Neural cell (in vitro differentiated cells): ENCODE data around the gene FAM168A. TPM values are rescaled to one million over a fixed set of nuclear protein-coding genes. Genes with fewer than 3 reads are reported as not detected.

Source experiments
- H2AFZ ChIP-seq: fragments of 200-600, 300-800 bp; sonication (generic), shearing (Covaris generic); 2 replicates; pipeline ENCODE4 v1.6.0; 2014; ENCODE audit warnings: low read depth, mild to moderate bottlenecking, antibody characterized with exemption, low read length, moderate library complexity
- H3F3A ChIP-seq: fragments of 200-600 bp; shearing (Covaris generic); 2 replicates; pipeline ENCODE4 v1.6.1; 2016; ENCODE audit warnings: mild to moderate bottlenecking, moderate library complexity, mixed read lengths, antibody characterized with exemption, low read length; ENCODE audit not compliant: insufficient read depth, poor library complexity, severe bottlenecking
- H3K27ac ChIP-seq: fragments of 200-600, 300-800 bp; sonication (generic), shearing (Covaris generic); 2 replicates; pipeline ENCODE4 v1.5.1; 2014; ENCODE audit warnings: mild to moderate bottlenecking, low read length, moderate library complexity
- H3K27me3 ChIP-seq: fragments of 300-800, 200-600 bp; sonication (generic), shearing (Covaris generic); 2 replicates; pipeline ENCODE4 v1.6.0; 2014; ENCODE audit warnings: mild to moderate bottlenecking, low read depth, low read length, moderate library complexity; ENCODE audit not compliant: insufficient read depth
- H3K36me3 ChIP-seq: fragments of 300-800, 200-600 bp; sonication (generic), shearing (Covaris generic); 2 replicates; pipeline ENCODE4 v1.5.1; 2014; ENCODE audit warnings: mild to moderate bottlenecking, antibody characterized with exemption, low read length, moderate library complexity; ENCODE audit not compliant: insufficient read depth
- H3K4me2 ChIP-seq: fragments of 300-800, 200-600 bp; sonication (generic), shearing (Covaris generic); 2 replicates; pipeline ENCODE4 v1.6.0; 2014; ENCODE audit warnings: mild to moderate bottlenecking, low read length
- H3K4me3 ChIP-seq: fragments of 300-800, 200-600 bp; sonication (generic), shearing (Covaris generic); 2 replicates; pipeline ENCODE4 v1.5.1; 2014; ENCODE audit warnings: mild to moderate bottlenecking, low read length, moderate library complexity
- H3K79me2 ChIP-seq: fragments of 200-600 bp; shearing (Covaris generic); replicated peaks from 2 replicates; pipeline ENCODE4 v1.6.0; 2014; ENCODE audit warnings: mild to moderate bottlenecking, low read length, moderate library complexity; ENCODE audit not compliant: insufficient read depth
- H3K9ac ChIP-seq: fragments of 300-800, 200-600 bp; sonication (generic), shearing (Covaris generic); 2 replicates; pipeline ENCODE4 v1.6.1; 2016; ENCODE audit warnings: mild to moderate bottlenecking, low read length, mixed read lengths
- H3K9me2 ChIP-seq: fragments of 200-600 bp; shearing (Covaris generic); 2 replicates; pipeline ENCODE4 v1.6.1; 2016; ENCODE audit warnings: mild to moderate bottlenecking, low read length, mixed read lengths; ENCODE audit not compliant: insufficient read depth
- H3K9me3 ChIP-seq: fragments of 200-600, 300-800 bp; sonication (generic), shearing (Covaris generic); 2 replicates; pipeline ENCODE4 v1.6.1; 2016; ENCODE audit warnings: mild to moderate bottlenecking, mixed run types, low read length, moderate library complexity, mixed read lengths
- H4K20me1 ChIP-seq: fragments of 200-600 bp; shearing (Covaris generic); 2 replicates; pipeline ENCODE4 v1.6.1; 2016; ENCODE audit warnings: mild to moderate bottlenecking, mixed run types; ENCODE audit not compliant: insufficient read depth
- CTCF ChIP-seq: fragments of 450-650 bp; IDR thresholded peaks from 2 replicates; pipeline ENCODE4 v1.5.1; 2014; ENCODE audit warnings: antibody characterized with exemption, mild to moderate bottlenecking, moderate library complexity; ENCODE audit not compliant: poor library complexity, severe bottlenecking
- EP300 ChIP-seq: fragments of 450-650 bp; conservative IDR thresholded peaks from 2 replicates; pipeline ENCODE4 v1.6.1; 2014; ENCODE audit warnings: antibody characterized with exemption, mild to moderate bottlenecking, moderate library complexity; ENCODE audit not compliant: poor library complexity, severe bottlenecking
- EZH2 ChIP-seq: fragments of 200-600, 300-800 bp; shearing (Covaris generic), sonication (generic); IDR thresholded peaks from 2 replicates; pipeline ENCODE4 v1.6.1; 2014; ENCODE audit warnings: antibody characterized with exemption, low read length, borderline replicate concordance, mild to moderate bottlenecking; ENCODE audit not compliant: insufficient read depth, poor library complexity, severe bottlenecking
- MXI1 ChIP-seq: fragments of 450-650 bp; conservative IDR thresholded peaks from 2 replicates; pipeline ENCODE4 v1.6.1; 2014; ENCODE audit warnings: antibody characterized with exemption, mild to moderate bottlenecking; ENCODE audit not compliant: poor library complexity, severe bottlenecking
- POLR2AphosphoS5 ChIP-seq: IDR thresholded peaks from 2 replicates; pipeline ENCODE4 v1.6.1; 2012
- RAD21 ChIP-seq: fragments of 450-650 bp; conservative IDR thresholded peaks from 2 replicates; pipeline ENCODE4 v1.6.1; 2014; ENCODE audit warnings: antibody characterized with exemption, mild to moderate bottlenecking, moderate library complexity
- SMC3 ChIP-seq: fragments of 450-650 bp; conservative IDR thresholded peaks from 2 replicates; pipeline ENCODE4 v1.6.1; 2014; ENCODE audit warnings: antibody characterized with exemption, mild to moderate bottlenecking, moderate library complexity; ENCODE audit not compliant: poor library complexity
- TAF1 ChIP-seq: IDR thresholded peaks from 2 replicates; pipeline ENCODE4 v1.6.1; 2012; ENCODE audit warnings: low read depth
- polyA plus RNA-seq: library from polyadenylated mRNA; depleted of rRNA; stranded (reverse); fragments of >200 nt; gene quantifications from 2 replicates; pipeline ENCODE4 v1.2.3, GENCODE V29; 2014
- TF ChIP-seq, protein P1 (sequence below): IDR thresholded peaks from 2 replicates; pipeline ENCODE4 v1.6.1; 2012; ENCODE audit warnings: borderline replicate concordance

The FAM168A gene
- polyA plus RNA-seq, 1 donor from 2014 or later = 67.3 TPM

- Histone ChIP-seq H3K9ac (no peak overlapping the region), H3K27ac (no peak overlapping the region), H3K36me3 (no peaks in the 10 kb centered on the region), H3K27me3 (no peaks in the 10 kb centered on the region), H3K4me2 (no peak overlapping the region), H3K9me3 (no peaks in the 10 kb centered on the region), H3K79me2 (no peaks in the 10 kb centered on the region), H3F3A (no peaks in the 10 kb centered on the region), H3K4me3 (no peak overlapping the region), H2AFZ (no peak overlapping the region), H3K9me2 (no peaks in the 10 kb centered on the region), H4K20me1 (no peaks in the 10 kb centered on the region)
- TF ChIP-seq CTCF = no peak
- TF ChIP-seq, protein P1, sequence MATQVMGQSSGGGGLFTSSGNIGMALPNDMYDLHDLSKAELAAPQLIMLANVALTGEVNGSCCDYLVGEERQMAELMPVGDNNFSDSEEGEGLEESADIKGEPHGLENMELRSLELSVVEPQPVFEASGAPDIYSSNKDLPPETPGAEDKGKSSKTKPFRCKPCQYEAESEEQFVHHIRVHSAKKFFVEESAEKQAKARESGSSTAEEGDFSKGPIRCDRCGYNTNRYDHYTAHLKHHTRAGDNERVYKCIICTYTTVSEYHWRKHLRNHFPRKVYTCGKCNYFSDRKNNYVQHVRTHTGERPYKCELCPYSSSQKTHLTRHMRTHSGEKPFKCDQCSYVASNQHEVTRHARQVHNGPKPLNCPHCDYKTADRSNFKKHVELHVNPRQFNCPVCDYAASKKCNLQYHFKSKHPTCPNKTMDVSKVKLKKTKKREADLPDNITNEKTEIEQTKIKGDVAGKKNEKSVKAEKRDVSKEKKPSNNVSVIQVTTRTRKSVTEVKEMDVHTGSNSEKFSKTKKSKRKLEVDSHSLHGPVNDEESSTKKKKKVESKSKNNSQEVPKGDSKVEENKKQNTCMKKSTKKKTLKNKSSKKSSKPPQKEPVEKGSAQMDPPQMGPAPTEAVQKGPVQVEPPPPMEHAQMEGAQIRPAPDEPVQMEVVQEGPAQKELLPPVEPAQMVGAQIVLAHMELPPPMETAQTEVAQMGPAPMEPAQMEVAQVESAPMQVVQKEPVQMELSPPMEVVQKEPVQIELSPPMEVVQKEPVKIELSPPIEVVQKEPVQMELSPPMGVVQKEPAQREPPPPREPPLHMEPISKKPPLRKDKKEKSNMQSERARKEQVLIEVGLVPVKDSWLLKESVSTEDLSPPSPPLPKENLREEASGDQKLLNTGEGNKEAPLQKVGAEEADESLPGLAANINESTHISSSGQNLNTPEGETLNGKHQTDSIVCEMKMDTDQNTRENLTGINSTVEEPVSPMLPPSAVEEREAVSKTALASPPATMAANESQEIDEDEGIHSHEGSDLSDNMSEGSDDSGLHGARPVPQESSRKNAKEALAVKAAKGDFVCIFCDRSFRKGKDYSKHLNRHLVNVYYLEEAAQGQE = no peak
- TF ChIP-seq TAF1 = no peak
- TF ChIP-seq MXI1 = no peak
- no peak for TF ChIP-seq RAD21
- no peak for TF ChIP-seq EZH2
- no peak for TF ChIP-seq SMC3
- no peak for TF ChIP-seq EP300
- no peak for TF ChIP-seq POLR2AphosphoS5
Observed at GRCh38 chr11:73396251-73396930, 201.5 kb downstream of the FAM168A start.

DNA sequence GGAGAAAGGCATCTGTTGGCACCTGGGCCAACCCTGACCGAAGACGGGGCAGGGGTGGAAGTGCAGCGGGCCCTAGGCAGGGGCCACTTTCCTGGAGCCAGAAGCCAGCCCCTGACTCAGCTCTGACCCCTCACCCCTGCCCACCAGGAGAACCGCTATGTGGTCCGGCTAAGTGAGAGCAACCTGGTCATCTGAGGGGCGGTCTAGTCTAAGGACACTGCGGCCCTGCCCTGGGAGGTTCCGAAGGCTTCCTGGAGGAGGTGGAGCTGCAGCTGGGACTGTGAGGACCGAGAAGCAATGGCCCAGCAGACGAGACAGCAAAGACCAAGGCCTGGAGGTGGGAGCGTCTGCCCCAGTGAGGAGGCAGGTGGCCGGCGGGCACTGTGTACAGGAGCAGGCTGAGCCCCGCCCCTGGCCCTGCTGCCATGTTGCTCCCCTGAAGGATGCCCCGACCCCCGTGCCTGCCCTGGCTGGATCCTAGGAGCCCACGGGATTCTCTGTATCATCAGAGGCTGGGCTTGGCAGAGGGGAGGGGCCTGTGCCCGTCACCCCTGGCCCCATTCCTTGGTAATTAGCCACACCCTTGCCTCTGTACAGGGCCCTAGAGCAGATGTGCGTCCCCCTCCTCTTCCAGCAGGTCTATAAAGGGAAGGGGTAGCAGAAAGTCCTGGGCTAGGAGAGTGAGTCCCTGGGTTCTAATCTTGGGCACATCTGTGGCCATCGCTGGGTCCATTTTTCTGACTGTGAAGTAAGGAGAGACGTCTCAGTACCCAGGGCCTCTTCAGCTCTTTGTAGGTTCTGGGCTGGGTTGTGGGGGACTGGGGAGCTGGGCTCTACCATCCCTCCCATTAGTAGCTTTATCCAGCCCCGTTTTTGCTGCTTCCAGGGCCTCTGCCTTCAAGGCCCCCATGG is 202.4 kb downstream of the FAM168A start:
- Histone ChIP-seq H3K27ac (no peak overlapping the region), H3K4me2 (no peak overlapping the region), H3K27me3 (no peaks in the 10 kb centered on the region), H3K36me3 (no peaks in the 10 kb centered on the region), H3K9me2 (no peaks in the 10 kb centered on the region), H3K4me3 (no peak overlapping the region), H2AFZ (no peak overlapping the region), H3K9ac (no peak overlapping the region), H4K20me1 (no peaks in the 10 kb centered on the region), H3K9me3 (no peaks in the 10 kb centered on the region), H3K79me2 (no peaks in the 10 kb centered on the region), H3F3A (no peaks in the 10 kb centered on the region)
- TF ChIP-seq POLR2AphosphoS5 (peak; percentile 39), RAD21 (no peak)
